ENCODE measurements around the gene GJA9.
"Not testable (repeated sequence)": the region's sequence is repeated elsewhere in the genome, so short reads cannot be mapped to it uniquely, and the experiment has no call there.

The GJA9 gene

GRCh38 chr1:38873027-38873969 lies 8.1 kb downstream of the GJA9 start, which contains the start of gene MYCBP:
Gene MYCBP, minus strand, starts transcription at chr1:38873348. Its CDS starts 43 bp downstream, at chr1:38873305.
- peak; percentile 98 to 99 for DNase-seq

- peak in 1 of 2 experiments; percentile 21 for DNase-seq
These were observed 8.9 kb downstream of the GJA9 start for GRCh38 chr1:38872401-38873026.

- no peak for DNase-seq
These were observed 10.4 kb downstream of the GJA9 start for GRCh38 chr1:38870996-38871395.

GRCh38 chr1:38867208-38867607 lies 14.2 kb downstream of the GJA9 start:
- DNase-seq: no peak

- DNase-seq: no peak
These were observed 16.2 kb downstream of the GJA9 start for GRCh38 chr1:38865112-38865715.

GRCh38 chr1:38860454-38860795 lies 21.0 kb downstream of the GJA9 start:
- no peak for DNase-seq

- DNase-seq: peak; percentile 99
These were observed 21.6 kb downstream of the GJA9 start, which contains the start of gene RRAGC for GRCh38 chr1:38859561-38860453. Gene RRAGC, minus strand, starts transcription at chr1:38859772. Its CDS starts 126 bp downstream, at chr1:38859646.

- DNase-seq: peak; percentile 25 to 51
These were observed 22.4 kb downstream of the GJA9 start for GRCh38 chr1:38858833-38859560.

- DNase-seq: no peak
These were observed 28.6 kb downstream of the GJA9 start for GRCh38 chr1:38852780-38853179.

- DNase-seq: no peak
These were observed 33.3 kb downstream of the GJA9 start for GRCh38 chr1:38848071-38848470.

GRCh38 chr1:38846210-38846609 lies 35.2 kb downstream of the GJA9 start:
- no peak for DNase-seq

GRCh38 chr1:38845088-38845487 lies 36.3 kb downstream of the GJA9 start:
- not testable (repeated sequence) for DNase-seq

GRCh38 chr1:38840281-38840680 lies 41.1 kb downstream of the GJA9 start:
- no peak for DNase-seq

- DNase-seq: no peak
These were observed 42.0 kb downstream of the GJA9 start for GRCh38 chr1:38839363-38839762.

GRCh38 chr1:38836316-38836715 lies 45.1 kb downstream of the GJA9 start:
- DNase-seq: not testable (repeated sequence)

GRCh38 chr1:38834937-38835827 lies 46.2 kb downstream of the GJA9 start:
- peak; percentile 87 for DNase-seq

- no peak for DNase-seq
These were observed 47.1 kb downstream of the GJA9 start for GRCh38 chr1:38834221-38834782.

GRCh38 chr1:38833146-38833545 lies 48.2 kb downstream of the GJA9 start:
- DNase-seq: no peak

GRCh38 chr1:38832370-38832734 lies 49.0 kb downstream of the GJA9 start:
- DNase-seq: no peak

GRCh38 chr1:38831731-38832369 lies 49.5 kb downstream of the GJA9 start:
- DNase-seq: no peak

Data from NCI-H2081 (cell line).